CD4-positive, alpha-beta T cell treated with Interleukin-2 at 100 ng/mL for 4 hours (primary cell): ENCODE measurements around the gene PRCC.

Source experiments
- DNase-seq: peaks from one replicate; pipeline ENCODE4 v3.0.0-alpha.2; 2020; ENCODE audit warnings: low spot score

PRCC gene

GRCh38 chr1:156814571-156815260 lies 47.4 kb downstream of the PRCC start:
- DNase-seq, result peak; percentile 59

GRCh38 chr1:156815307-156815826 lies 48.0 kb downstream of the PRCC start:
- DNase-seq, result no peak

GRCh38 chr1:156815961-156816422 lies 48.7 kb downstream of the PRCC start:
- DNase-seq, result no peak

GRCh38 chr1:156816561-156817328 lies 49.4 kb downstream of the PRCC start, which contains the start of gene SH2D2A:
Gene SH2D2A (minus strand): TSS chr1:156816848. CDS start chr1:156816708, 140 bp downstream.
- peak; percentile 94 for DNase-seq

GRCh38 chr1:156821801-156822200 lies 54.5 kb downstream of the PRCC start:
- DNase-seq, result no peak

- no peak for DNase-seq
These were observed 55.3 kb downstream of the PRCC start for GRCh38 chr1:156822680-156823079.

GRCh38 chr1:156823210-156823790 lies 56.0 kb downstream of the PRCC start:
- no peak for DNase-seq

- DNase-seq, result no peak
These were observed 59.3 kb downstream of the PRCC start for GRCh38 chr1:156826630-156827029.

- DNase-seq, result no peak
These were observed 61.2 kb downstream of the PRCC start for GRCh38 chr1:156828400-156829124.

GRCh38 chr1:156832434-156832833 lies 65.1 kb downstream of the PRCC start:
- DNase-seq, result no peak

- peak; percentile 21 for DNase-seq
These were observed 66.3 kb downstream of the PRCC start for GRCh38 chr1:156833603-156834002.

- no peak for DNase-seq
These were observed 67.0 kb downstream of the PRCC start for GRCh38 chr1:156834322-156834721.

- DNase-seq, result peak; percentile 53
These were observed 68.8 kb downstream of the PRCC start for GRCh38 chr1:156836041-156836654.

GRCh38 chr1:156836892-156837291 lies 69.6 kb downstream of the PRCC start:
- DNase-seq, result no peak

GRCh38 chr1:156838972-156839371 lies 71.6 kb downstream of the PRCC start:
- peak; percentile 60 for DNase-seq

GRCh38 chr1:156839426-156840109 lies 72.2 kb downstream of the PRCC start:
- DNase-seq, result no peak

- DNase-seq, result no peak
These were observed 73.0 kb downstream of the PRCC start for GRCh38 chr1:156840186-156840897.

GRCh38 chr1:156840898-156841279 lies 73.6 kb downstream of the PRCC start:
- no peak for DNase-seq

- DNase-seq, result no peak
These were observed 74.0 kb downstream of the PRCC start for GRCh38 chr1:156841295-156841855.
